HG02798 (cell line): Measurements from ENCODE around the gene TFE3.

Experiments used
- ATAC-seq: cut with Tn5 transposase; IDR thresholded peaks from one replicate; pipeline ENCODE4 v1.9.1; 2021; ENCODE audit warnings: mild to moderate bottlenecking; ENCODE audit not compliant: unreplicated experiment, poor library complexity

TFE3 gene, protein sequence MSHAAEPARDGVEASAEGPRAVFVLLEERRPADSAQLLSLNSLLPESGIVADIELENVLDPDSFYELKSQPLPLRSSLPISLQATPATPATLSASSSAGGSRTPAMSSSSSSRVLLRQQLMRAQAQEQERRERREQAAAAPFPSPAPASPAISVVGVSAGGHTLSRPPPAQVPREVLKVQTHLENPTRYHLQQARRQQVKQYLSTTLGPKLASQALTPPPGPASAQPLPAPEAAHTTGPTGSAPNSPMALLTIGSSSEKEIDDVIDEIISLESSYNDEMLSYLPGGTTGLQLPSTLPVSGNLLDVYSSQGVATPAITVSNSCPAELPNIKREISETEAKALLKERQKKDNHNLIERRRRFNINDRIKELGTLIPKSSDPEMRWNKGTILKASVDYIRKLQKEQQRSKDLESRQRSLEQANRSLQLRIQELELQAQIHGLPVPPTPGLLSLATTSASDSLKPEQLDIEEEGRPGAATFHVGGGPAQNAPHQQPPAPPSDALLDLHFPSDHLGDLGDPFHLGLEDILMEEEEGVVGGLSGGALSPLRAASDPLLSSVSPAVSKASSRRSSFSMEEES

DNA sequence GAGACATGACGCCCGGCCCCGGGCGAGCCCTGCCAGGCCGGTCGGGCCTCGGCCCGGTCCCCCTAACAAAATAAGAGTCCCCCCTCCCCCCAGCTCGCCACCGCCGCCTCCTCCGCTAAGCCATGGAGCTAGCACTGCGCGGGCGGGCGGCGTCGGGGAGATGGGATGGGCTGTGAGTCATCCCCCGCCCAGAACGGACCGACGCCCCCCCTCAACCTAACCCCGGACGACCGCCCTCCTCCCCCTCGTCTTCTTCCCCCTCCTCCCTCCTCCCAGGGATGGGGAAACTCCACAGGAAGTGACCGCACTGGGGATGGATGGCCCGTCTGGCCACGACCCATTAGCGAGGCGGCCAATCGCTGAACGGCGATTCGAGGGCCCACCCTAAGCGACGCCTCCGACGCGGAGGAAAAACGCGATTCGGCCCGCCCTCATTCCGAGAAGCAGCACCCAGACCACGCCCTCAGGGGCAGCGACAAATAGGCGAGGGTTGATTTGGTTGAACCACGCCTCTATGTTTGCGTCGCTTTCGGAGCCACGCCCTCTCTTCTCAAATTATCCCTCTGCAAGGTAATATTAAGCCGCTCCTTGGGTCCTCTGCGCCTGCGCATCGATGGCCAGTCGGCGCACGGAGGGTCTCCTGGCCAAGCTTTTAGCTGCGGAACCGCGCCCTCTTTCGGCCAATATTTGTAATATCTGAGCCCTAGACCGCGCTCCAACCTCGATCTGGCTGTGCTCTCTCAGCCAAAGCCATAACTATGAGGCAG is at the start of gene TFE3:
TSS of gene TFE3 (minus strand) at position 138 of the 767 bp plus-strand sequence. CDS start at position 7, 131 bp downstream.
- ATAC-seq = peak; percentile 97

DNA sequence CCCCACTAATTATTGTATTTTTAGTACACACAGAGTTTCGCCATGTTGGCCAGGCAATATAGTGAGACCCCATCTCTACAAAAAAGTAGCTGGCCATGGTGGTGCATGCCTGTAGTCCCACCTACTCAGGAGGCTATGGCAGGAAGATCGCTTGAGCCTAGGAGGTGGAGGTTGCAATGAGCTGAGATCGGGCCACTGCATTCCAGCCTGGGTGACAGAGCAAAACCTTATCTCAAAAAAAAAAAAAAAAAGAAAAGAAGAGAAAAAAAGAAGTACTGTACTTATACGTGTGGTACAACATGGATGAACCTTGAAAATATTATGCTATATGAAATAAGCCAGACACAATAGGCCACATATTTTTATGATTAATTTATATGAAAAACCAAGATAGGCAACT is 46.4 kb upstream of the TFE3 start:
- ATAC-seq = no peak

DNA sequence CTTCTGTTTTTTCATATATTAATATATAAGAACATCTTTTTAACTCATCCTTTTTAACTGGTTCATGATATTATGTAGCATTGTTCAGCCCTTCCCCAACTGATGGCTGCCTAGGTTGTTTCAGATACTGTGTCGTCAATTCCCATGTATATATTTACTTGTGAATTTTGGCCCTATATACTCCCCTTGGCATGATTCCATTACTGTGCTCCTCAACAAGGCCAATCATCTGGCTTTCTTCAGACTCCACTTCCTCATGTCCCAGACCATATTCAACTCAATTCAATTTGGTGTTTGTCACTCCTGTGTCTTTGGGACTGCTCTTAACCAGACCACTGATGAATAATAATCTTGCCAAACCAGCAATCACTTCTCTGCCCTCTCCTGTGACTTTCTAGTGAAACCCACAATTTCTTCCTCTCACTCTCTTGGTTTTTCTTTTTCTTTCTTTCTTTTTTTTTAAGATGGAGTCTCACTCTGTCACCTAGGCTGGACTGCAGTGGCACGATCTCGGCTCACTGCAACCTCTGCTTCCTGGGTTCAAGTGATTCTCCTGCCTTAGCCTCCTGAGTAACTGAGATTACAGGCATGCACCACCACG is 39.2 kb upstream of the TFE3 start:
- no peak for ATAC-seq

DNA sequence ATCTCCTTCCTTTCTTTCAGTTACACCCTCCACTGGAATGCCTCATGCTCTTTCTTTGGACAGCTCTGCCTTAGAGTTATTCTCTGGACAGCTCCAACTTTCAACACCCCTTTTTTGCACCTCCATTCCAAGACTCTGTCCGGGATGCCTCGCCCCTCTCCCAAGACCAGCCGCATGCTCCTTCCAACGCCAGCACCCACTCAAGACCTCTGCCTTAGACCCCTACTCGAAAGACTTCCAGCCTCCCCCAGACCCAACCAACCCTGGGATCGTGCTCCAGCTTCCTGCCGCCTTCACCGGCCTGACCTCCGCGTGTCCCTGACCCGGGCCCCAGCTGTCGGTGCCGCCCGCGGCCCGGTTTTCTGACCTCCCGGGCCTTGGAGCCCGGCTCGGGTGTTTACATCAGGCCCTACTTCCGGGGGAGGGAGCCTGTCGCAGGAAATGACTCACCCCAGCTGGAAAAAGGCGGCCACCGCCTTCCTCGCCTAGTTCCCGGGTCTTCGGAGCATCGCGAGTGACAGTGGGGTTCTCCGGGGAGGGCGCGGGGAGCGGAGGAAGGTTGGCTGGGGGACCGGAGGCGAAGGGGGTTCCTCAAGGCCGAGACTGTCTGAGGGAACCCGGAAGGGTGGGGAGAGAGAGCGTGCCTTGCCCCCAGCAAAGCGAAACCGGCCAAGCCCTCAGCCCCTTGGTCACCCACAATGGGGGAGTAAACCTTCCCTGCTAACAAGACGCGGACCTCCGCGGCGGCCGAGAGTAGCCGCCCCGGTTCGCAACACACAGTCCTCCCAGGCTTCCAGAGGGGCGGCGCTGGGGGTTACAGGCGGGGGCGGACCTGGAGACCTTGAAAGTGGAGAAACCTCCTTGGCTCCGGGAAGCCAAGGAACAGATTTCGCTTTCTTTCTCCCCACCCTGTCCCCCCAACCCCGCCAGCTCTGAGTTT is 36.6 kb upstream of the TFE3 start, which contains the start of gene WDR45:
TSS of gene WDR45 (minus strand) at position 399 of the 940 bp plus-strand sequence. CDS start 1,792 bp downstream, outside the sequence.
- ATAC-seq = peak; percentile 77

DNA sequence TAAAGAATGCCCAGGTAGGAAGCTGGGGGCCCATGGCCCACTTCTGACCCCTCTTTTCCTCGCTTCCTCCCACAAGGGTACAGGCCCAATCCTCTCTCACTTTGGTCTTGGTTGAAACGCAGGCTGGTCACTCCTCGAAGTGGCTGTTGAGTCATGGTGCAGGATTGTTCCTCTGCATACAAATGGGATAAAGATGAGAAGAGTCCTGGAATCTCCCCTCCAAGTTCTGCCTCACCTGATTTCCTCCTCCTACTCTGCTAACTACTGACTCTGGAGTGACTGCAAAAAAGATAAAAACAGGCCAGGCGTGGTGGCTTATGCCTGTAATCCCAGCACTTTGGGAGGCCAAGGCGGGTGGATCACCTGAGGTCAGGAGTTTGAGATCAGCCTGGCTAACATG is 34.8 kb upstream of the TFE3 start:
- no peak for ATAC-seq

DNA sequence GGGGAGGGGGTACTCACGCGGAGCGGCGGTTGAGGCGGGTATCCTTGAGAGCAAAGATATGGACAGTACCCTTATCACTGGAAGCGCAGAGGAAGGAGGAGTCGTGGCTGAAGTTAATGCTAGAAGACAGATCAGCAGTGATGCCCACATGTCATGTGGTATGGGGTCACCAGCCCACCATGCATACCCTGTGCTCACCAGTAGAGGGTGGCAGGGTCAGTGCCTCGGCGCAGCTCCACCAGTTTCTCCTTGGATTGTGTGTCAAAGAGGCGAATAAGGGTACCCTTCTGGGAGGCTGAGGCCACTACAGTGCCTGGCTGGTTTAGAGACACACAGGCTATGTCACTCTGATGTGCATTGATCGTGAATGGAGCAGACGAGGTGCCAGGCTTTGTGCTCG is 32.2 kb upstream of the TFE3 start:
- ATAC-seq = no peak

DNA sequence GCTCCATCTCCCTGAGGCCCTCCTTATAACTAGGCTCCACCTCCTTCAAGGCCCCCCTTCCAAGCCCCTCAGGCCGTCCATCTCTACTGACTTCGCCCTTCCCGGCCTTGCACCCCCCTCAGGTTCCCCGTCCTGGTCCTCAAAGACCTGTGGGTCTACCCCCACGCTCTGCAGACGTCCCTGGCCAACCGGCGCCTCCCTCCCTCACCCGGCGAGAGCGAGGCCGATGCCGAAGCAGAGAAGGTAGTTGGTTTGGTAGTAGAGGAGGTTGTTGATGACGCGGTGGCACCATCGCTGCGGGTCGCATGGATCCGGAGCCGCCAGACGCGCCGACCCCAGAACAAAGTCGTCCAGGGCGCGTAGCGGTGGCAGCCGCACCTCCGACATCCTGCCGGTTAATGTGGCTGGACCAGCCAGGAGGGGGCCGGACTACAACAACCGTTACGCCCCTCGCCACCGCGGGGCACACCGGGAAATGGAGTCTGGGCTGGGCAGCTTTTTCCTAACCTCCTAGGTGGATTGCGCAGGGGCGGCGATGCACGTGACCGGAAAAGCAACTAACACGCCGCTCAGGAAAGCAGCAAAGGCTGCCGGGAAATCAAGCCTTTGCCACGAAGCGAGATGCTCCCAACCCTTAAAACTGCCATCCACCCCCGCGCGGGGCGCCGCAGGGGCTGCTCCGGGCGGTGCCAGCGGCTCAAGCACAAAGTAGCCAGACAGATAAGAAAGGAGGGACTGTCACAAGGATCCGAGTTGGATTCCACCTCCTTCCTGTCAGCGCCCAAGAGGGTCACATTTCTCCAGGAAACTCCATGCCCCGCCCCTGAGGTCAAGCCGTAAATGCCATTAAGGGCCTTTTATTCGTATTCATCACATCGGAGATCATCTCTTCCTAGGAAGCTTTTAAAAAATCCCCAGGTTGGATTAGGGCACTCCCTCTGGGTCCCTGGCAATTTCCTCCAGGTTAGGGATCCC is 30.7 kb upstream of the TFE3 start, which contains the start of gene PRAF2:
TSS of gene PRAF2 (minus strand) at position 402 of the 975 bp plus-strand sequence. CDS start at position 387, 15 bp downstream.
- ATAC-seq = peak; percentile 97

DNA sequence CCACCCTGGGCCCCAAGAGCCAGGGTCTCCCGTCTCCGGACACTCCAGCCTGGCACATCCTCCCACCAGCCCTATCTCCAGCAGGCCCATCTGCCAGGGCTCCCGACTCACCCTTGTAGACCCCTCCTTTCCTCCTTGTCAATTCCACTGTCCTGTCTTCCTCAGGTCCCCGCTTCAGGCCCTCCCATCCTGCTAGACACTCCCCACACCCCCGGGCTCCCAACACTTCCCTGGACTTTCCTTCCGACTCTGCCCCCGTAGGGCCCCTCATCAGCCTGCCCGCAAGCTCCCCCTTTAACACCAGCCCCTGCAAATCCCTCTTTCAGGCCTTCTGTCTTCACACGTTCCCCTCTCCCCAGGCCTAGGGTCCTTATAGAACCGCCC is 29.5 kb upstream of the TFE3 start:
- ATAC-seq = no peak

DNA sequence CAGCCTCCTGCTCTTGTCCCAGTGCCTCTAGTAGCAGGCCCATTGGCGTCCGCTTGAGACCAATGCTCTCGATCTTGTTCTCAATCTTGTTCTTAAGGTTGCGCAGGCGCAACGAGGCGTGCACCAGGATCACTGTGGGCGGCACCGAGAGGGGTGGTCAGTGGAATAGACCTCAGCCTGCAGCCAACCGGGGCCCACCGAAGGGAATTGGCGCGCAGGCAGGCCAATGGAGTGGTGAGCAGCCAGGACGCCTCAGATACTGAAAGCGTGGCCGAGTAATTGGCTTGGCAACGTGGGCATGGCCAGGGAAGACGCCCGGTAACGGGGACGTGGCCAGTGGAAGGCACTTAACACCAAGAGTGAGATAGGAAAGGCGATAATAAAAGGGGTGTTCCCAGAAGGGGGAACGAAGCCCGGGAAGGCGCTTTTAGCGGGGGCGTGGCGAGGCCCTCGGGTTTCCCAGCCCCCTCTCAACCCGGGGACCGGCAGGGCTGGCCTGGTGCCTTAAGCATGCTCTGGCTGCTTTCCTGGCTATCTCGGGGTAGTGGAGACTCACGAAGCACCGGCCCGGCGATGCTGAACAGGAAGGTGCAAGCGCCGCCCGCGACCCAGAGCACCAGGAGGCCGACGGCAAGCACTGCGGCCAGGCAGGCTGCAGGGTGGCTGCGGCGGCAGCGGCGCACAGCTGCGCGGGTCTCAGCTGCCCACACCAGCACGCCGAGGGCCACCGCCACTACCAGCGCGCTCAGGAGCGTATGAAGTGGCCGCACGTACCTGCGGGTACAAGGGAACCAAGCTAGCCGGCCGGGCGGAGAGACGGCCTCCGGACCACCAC is 28.9 kb upstream of the TFE3 start:
- ATAC-seq = no peak

DNA sequence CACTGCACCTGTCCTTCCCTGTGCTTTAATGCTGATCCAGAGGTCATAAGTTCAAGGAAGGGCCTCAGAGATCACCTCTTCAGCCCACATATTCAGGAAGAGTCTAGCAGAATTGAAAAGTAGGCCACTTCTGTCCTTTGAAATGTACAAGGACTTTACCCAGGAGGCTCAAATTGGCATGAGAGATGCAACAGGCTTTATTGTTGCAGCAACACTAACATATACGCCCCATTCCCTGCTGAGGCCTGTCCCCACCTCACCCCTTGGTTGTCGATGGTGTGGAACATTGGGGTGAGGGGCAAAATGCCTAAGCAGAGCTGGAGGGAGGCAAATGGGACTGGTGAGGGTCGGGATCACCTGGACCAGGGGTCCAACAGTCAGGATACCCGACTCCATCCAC is 27.8 kb upstream of the TFE3 start:
- no peak for ATAC-seq

DNA sequence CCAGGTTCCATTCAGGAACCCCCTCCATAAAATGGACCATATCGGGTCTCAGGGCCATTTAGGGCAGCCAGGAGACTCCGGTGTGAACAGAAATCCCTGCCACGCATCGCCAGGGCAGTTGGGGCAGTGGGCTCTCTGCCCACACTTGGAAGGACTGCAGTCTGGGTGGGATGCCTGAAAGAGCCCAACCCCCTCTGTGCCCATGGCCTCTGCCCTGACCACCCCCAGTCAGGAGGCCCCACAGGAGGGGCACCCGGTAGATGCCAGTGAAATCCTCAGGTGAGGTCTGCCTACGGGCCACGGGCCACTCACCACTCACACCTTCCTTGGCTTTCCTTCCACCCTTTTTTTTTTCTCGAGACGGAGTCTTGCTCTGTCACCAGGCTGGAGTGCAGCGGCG is 25.9 kb upstream of the TFE3 start:
- no peak for ATAC-seq

DNA sequence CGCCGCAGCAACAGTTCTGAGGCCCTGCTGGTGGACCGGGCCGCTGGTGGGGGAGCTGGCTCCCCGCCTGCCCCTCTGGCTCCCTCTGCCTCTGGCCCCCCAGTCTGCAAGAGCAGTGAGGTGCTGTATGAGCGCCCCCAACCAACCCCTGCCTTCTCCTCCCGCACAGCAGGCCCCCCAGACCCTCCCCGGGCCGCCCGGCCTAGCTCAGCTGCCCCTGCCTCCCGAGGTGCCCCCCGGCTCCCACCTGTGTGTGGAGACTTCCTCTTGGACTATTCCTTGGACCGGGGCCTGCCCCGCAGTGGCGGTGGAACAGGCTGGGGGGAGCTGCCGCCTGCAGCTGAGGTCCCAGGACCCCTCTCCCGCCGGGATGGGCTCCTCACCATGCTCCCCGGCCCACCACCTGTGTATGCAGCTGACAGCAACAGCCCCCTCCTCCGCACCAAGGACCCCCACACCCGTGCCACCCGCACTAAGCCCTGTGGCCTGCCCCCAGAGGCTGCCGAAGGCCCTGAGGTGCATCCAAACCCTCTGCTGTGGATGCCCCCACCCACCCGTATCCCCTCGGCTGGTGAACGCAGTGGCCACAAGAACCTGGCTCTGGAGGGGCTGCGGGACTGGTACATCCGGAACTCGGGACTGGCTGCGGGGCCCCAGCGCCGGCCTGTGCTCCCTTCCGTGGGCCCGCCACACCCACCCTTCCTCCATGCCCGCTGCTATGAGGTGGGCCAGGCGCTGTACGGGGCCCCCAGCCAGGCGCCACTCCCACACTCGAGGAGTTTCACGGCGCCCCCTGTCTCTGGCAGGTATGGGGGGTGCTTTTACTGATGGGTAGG is 24.3 kb upstream of the TFE3 start:
- no peak for ATAC-seq

DNA sequence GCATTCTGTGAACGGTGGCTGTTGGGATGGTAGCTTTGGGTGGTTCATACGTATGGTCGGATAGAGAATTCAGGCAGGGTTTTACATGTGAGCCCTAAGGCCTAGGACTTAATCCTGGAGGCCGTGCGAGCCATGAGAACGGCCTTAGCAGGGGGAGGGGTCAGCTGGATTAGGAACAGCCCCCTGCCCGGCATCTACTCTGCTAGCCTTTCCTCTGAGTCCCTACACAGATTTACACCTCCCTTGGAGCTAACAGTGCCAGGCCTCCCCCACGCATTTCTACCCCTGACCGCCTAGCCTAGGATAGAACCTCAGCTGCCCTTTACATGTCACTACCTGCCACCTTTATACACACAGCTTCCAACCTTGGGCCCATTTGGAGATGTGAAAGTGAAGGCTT is 23.5 kb upstream of the TFE3 start:
- ATAC-seq = no peak

DNA sequence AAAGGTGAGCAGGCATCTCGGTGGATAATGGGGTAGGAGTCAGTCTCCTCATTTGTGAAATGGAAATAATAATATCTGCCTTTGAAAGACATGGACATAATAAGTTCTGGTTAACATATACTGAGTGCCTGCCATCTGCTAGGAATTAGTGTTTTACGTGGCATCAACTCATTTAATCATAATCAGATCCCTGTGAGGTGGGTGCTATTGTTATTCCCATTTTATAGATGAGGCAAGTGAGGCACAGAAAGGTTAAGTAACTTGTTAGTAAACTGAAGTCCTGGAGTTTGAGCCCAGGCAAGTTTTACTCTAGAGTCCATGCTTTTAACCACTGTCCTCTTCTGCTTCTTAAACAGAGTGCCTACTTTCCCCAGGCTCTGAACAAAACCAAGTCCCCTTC is 23.1 kb upstream of the TFE3 start:
- ATAC-seq = no peak

DNA sequence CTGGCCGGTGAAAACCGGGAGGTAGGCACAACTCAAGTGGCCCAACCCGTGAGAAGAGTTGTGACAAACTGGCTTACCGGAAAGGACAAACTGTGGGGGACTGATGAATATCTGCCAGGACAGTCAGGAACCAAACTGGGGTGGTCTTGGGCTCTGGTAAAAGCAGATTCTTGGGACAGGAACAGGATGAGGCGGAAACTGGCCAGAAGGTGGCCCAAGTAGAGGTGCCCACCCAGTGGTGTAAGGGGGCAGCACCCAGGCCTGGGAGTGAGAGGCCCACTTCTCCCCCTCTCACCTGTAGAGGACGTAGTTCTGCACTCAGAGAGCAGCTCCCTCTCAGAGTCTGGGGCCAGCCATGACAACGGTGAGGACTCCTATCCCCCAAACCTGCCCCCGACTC is 21.6 kb upstream of the TFE3 start:
- no peak for ATAC-seq

DNA sequence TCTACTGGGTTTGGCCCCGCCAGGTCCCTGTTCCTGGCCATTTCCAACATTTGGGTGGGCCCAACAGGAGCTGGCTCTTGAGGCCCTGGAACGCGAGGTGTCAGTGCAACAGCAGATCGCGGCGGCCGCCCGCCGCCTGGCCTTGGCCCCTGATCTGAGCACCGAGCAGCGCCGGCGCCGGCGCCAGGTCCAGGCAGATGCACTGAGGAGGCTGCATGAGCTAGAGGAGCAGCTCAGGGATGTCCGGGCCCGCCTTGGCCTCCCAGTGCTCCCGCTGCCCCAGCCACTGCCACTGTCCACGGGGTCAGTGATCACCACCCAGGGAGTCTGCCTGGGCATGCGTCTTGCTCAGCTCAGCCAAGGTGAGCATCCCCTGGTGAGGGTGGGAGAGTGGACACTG is 21.1 kb upstream of the TFE3 start:
- no peak for ATAC-seq

DNA sequence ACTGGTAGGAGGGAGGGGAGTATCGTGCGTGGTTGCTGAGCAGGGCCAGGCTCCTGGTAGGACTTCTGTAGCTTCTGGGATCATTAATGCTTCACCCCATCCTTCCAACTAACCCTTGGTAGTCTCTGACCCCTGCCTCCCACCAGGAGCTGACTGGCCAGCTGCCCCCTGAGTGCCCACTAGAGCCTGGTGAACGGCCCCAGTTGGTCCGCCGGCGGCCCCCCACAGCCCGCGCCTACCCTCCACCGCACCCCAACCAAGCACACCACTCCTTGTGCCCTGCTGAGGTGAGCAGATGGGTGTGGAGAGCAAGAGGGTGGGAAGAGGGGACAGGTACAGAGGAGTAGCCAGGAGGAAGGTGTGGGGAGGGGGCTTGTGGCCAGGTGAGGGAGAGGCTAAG is 20.6 kb upstream of the TFE3 start:
- no peak for ATAC-seq
